ENCODE measurements around the gene PLEKHM2. TPM values are rescaled to one million over a fixed set of nuclear protein-coding genes. Genes with fewer than 3 reads are reported as not detected.

Gene PLEKHM2
- total and polyA plus RNA-seq, 2 of the 4 experiments (the other 2 are of a cell fraction) = 24.7 to 48.0 TPM

GRCh38 chr1:15704526-15705183 is 20.5 kb downstream of the PLEKHM2 start:
- Histone ChIP-seq H4K8ac (ENCODE audit: low read depth in 2 of 2, low read length in 2 of 2) (no peak overlapping the region), H3K14ac (replicated peaks; ENCODE audit: low read depth, low read length) (no peak overlapping the region), H2BK5ac (ENCODE audit: low read depth, low read length, poor library complexity, severe bottlenecking) (no peak overlapping the region), H3K4me2 (ENCODE audit: low read depth, low read length) (no peak overlapping the region), H3K4me1 (ENCODE audit: control insufficient read depth, insufficient read depth, low read length) (peaks cover 18% of the 10 kb centered on the region; the same call in 1 of the 2 replicates), H2BK120ac (ENCODE audit: low read depth, low read length) (no peak overlapping the region), H3K56ac (ENCODE audit: extremely low read depth, insufficient read depth, low read length) (no peak overlapping the region), H4K20me1 (ENCODE audit: insufficient read depth, low read length) (peaks cover 37% of the 10 kb centered on the region), H4K5ac (ENCODE audit: low read depth, low read length) (no peak overlapping the region; the same call in 1 of the 2 replicates), H3K23ac (ENCODE audit: low read depth, low read length) (no peak overlapping the region), H3K4me3 (ENCODE audit: insufficient read depth, low read depth, low read length) (no peak overlapping the region), H3K36me3 (ENCODE audit: control insufficient read depth, insufficient read depth, low read length) (peaks cover 4% of the 10 kb centered on the region; the same call in 1 of the 2 replicates), H3K27ac (ENCODE audit: insufficient read depth, low read length) (peak overlapping the region; percentile 76; the same call in 1 of the 2 replicates), H3K4ac (ENCODE audit: low read depth, low read length) (no peak overlapping the region), H2BK20ac (ENCODE audit: low read depth, low read length) (no peak overlapping the region), H2AFZ (replicated peaks; ENCODE audit: low read length, poor library complexity) (no peak overlapping the region), H4K91ac (ENCODE audit: insufficient read depth, low read depth, low read length) (no peak overlapping the region), H3K18ac (ENCODE audit: low read depth, low read length) (no peak overlapping the region), H3K27me3 (ENCODE audit: control insufficient read depth, insufficient read depth, low read length) (no peaks in the 10 kb centered on the region), H3K9ac (ENCODE audit: low read depth, low read length) (no peak overlapping the region), H2AK5ac (ENCODE audit: low read depth, low read length) (no peak overlapping the region; the same call in 1 of the 2 replicates), H3K79me1 (ENCODE audit: low read depth in 1 of 2, low read length in 2 of 2) (peaks cover 52 to 81% of the 10 kb centered on the region in 2 experiments), H3K9me3 (ENCODE audit: control insufficient read depth, insufficient read depth, low read length) (no peaks in the 10 kb centered on the region), H3K9me1 (ENCODE audit: insufficient read depth, low read length) (peaks cover 15% of the 10 kb centered on the region), H2BK15ac (ENCODE audit: low read depth, low read length) (no peak overlapping the region), H2AK9ac (replicated peaks; ENCODE audit: low read depth, low read length, poor library complexity) (no peak overlapping the region)
- ChIA-PET CTCF (no interaction called here), POLR2A (ENCODE audit: unreplicated experiment) (no interaction called here)
- dilution Hi-C loops (cut with HindIII; ENCODE audit: low sequenced_read_pairs, unreplicated experiment) (no loop called here), in situ Hi-C loops (cut with MboI; ENCODE audit: low sequenced_read_pairs) (no loop called here), intact Hi-C loops (cut with micrococcal nuclease) (loop anchor here (5.0 kb wide), 2 partner anchors 87 to 107 kb away; partner anchors contain the start of gene DDI2)
- no peak for ATAC-seq (ENCODE audit: low read depth)
- WGBS, 2 experiments (ENCODE audit: extremely low coverage in 2 of 2, insufficient read length in 1 of 2) = 93% methylated on average over 10 of the region's 17 CpGs; no CpG with 5 or more reads in 1 of the 2 experiments
- no peak for TF ChIP-seq RAD21 (IDR thresholded peaks at IDR 0.05; ENCODE audit: low read length)
- TF ChIP-seq CTCF (conservative IDR thresholded peaks at IDR 0.05; ENCODE audit: low read depth, low read length) = no peak
- no peak for TF ChIP-seq MAFK (IDR thresholded peaks at IDR 0.05; ENCODE audit: low read depth, low read length)
- TF ChIP-seq BHLHE40 (IDR thresholded peaks at IDR 0.05; ENCODE audit: low read depth, low read length) = no peak
- TF ChIP-seq SMC3 (IDR thresholded peaks at IDR 0.05; ENCODE audit: low read depth, low read length) = no peak
- no peak for TF ChIP-seq CHD1 (IDR thresholded peaks at IDR 0.05; ENCODE audit: low read depth, low read length)
- TF ChIP-seq CEBPB (IDR thresholded peaks at IDR 0.05; ENCODE audit: low read depth, low read length) = no peak
- TF ChIP-seq USF2 (IDR thresholded peaks at IDR 0.05; ENCODE audit: low read depth, low read length) = no peak
- no peak for TF ChIP-seq ELK1 (IDR thresholded peaks at IDR 0.05; ENCODE audit: borderline replicate concordance, low read depth, low read length)
- no peak for TF ChIP-seq RFX5 (IDR thresholded peaks at IDR 0.05; ENCODE audit: low read depth, low read length)
- TF ChIP-seq RCOR1 (IDR thresholded peaks at IDR 0.05; ENCODE audit: insufficient replicate concordance, low read length) = no peak
- TF ChIP-seq FOS (IDR thresholded peaks at IDR 0.05; ENCODE audit: low read depth, low read length) = no peak
- no peak for TF ChIP-seq MXI1 (IDR thresholded peaks at IDR 0.05; ENCODE audit: borderline replicate concordance, low read depth, low read length)
- TF ChIP-seq MAZ (IDR thresholded peaks at IDR 0.05; ENCODE audit: borderline replicate concordance, low read depth, low read length) = no peak
- DNase-seq = no peak
- no TSS peak for BruUV-seq (replicated peaks)

Data from IMR-90 (cell line).